ENCODE measurements around the gene PPARA. TPM values are rescaled to one million over a fixed set of nuclear protein-coding genes. Genes with fewer than 3 reads are reported as not detected.

The PPARA gene
- total RNA-seq, 2 experiments from 2014 or later: 20.7 to 24.9 TPM

DNA sequence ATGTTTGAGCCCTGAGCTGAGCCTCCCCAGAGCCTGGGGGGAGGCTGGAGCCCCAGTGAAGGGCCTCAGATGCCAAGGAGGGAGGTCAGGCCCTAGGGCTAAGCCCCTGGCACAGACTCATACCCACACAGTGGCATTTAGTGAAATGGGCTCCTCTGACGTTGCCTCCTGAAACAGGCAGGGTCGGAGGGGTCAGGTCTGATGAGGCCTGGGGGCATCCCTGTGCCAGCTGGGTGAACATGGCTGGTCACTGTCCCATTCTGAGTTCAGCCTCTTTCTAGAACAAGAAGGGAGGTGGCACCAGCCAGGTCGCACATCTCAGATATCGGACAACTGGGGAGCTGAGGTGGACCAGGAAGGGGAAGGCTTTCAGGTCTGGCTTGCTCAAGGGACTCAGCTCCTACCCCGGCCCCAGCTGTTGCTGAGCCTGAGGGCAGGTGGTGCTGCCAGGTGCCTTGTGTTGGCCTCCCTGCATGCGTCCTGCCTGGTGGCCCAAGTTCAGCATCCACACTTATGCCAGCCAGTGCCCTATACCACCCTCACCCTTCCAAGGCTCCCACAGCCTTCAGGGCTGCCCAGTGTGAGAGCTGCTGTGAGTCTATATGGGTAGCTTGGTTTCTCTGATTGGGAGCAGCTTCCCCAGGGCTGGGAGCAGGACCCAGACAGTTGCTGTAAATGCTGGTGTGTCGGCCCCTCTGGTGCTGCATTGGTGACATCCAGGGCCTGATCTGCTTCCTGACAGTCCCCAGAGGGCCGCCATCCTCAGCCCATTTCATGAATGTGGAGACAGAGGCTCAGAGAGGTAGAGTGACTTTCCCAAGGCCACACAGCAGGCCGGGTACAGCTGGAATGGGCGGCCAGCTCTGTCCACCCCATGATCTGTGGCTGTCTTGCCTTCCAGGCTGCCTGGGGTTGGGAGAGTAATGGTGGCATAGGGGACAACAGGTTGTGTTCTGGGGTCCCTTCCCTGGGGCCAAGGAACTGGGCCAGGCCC is 32.8 kb upstream of the PPARA start:
- DNase-seq: no peak
- no peak overlapping the region for H3K4me3 Mint-ChIP-seq
- H3K9me3 Mint-ChIP-seq: no peaks in the 10 kb centered on the region
- H3K4me1 Mint-ChIP-seq: peaks cover 2% of the 10 kb centered on the region
- no peaks in the 10 kb centered on the region for H3K36me3 Mint-ChIP-seq
- POLR2A ChIA-PET: interaction anchor here (0.8 to 1.4 kb wide), 6 partner anchors 81 to 179 kb away, joined by 3 to 7 read pairs (median 3); partner anchors contain the start of gene GTSE1
- H3K27me3 Mint-ChIP-seq: no peaks in the 10 kb centered on the region
- no peak overlapping the region for H3K27ac Mint-ChIP-seq
- ATAC-seq (ENCODE audit: low read depth): no peak

DNA sequence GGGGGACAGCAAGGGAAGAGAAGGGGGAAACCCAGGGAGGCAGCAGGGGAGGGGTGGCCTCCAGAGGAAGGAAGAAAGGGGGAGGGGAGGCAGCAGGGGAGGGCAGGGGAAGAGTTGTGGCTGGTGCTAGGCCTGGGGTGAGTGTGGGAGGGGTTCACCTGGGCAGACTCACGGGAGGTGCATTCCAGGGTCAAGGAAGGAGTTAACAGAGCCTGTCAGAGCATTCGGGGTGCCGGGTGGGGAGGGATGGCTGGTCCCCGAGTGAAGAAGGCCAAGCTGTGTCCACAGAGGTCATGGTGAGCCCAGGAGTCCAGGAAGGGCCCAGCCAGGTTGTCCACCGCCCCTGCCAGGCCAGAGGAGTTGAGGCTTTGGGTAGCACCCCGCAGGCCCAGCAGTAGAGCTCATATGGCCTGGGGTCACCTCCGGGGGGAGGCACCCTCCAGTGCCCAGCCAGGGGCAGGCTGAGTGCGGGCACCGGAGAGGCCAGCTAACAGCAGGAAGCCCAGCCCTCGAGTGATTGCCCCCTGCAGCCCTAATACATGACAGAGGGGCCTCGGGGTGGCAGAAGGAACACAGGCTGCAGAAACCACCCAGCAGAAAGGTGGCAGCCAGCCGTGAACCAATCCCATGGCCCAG is 31.1 kb upstream of the PPARA start:
- Mint-ChIP-seq H3K27me3 (no peaks in the 10 kb centered on the region), H3K4me3 (no peak overlapping the region), H3K36me3 (no peaks in the 10 kb centered on the region), H3K9me3 (no peaks in the 10 kb centered on the region), H3K4me1 (peaks cover 2% of the 10 kb centered on the region), H3K27ac (no peak overlapping the region)
- ATAC-seq (ENCODE audit: low read depth): no peak
- no peak for DNase-seq
- POLR2A ChIA-PET: no interaction called here

DNA sequence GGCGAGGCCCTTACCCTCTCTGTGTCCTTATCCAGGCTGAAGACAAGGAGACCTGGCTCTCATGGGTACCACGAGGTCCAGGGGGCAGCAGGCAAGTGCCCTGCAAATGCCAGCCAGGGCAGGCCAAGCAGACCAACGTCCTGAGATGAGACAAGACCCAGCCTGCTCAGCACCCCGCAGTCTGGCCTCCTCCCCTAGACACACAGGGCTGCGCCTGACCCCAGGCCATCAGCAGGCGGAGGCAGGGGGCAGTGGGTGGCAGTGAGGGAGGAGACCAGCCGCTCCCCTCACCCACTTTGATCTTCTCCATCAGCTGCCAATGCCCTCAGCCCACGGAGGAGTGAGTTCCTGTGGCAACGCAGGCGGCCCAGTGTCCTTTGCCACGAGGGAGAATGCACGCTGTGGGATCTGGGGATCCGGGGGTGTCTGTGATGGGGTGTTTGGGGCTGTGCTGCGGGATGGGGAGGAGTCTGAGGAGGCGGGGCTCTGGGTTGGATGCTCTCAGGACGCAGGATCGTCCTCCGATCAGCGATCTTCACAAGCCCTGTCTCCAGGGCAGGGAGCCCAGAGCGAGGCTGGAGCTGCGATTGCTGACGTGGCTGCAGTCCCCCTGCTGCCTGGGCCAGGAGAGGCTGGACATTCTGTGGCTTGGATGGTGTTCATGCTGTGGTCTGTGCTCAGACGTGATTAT is 30.5 kb upstream of the PPARA start:
- POLR2A ChIA-PET: no interaction called here
- Mint-ChIP-seq H3K4me3 (no peak overlapping the region), H3K36me3 (no peaks in the 10 kb centered on the region), H3K27ac (no peak overlapping the region), H3K27me3 (no peaks in the 10 kb centered on the region), H3K4me1 (peaks cover 2% of the 10 kb centered on the region), H3K9me3 (no peaks in the 10 kb centered on the region)
- DNase-seq: no peak
- no peak for ATAC-seq (ENCODE audit: low read depth)

DNA sequence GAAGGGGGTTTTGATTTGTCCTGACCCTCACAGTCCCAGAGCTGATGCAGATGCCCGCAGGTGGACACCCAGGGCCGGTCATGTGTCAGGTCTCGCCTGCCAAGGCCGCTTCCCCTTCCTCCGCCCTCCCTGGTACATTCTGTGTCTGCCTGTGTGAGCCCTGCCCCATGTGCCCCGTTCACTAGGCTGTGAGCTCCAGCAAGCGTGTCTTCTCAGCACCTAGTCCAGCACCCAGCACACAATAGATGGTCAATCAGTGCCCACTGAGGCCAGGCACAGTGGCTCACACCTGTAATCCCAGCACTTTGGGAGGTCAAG is 29.9 kb upstream of the PPARA start:
- no peaks in the 10 kb centered on the region for H3K36me3 Mint-ChIP-seq
- H3K9me3 Mint-ChIP-seq: no peaks in the 10 kb centered on the region
- no peaks in the 10 kb centered on the region for H3K27me3 Mint-ChIP-seq
- DNase-seq (no peak), ATAC-seq (ENCODE audit: low read depth) (no peak)
- no peak overlapping the region for H3K4me3 Mint-ChIP-seq
- H3K4me1 Mint-ChIP-seq: peaks cover 2% of the 10 kb centered on the region
- no peak overlapping the region for H3K27ac Mint-ChIP-seq
- POLR2A ChIA-PET: no interaction called here

DNA sequence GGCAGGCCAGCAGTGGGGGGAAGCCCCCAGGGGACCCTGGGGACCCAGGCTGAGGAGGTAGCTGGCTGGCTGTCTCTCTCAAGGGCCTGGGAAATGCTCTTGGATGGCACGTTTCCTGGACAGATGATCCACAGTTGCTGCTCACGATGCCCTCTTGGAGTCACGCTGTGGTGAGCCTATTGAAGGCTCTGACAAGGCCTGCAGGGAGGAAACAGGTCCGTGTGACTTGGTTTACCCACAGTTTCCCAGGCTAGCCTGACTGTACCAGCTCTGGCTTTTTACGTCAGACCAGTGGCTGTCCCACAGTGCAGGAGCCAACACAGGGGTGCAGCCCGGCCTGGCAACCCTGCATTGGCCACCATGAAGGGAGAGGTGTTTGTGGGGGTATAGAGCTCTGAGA is 29.2 kb upstream of the PPARA start:
- H3K9me3 Mint-ChIP-seq: no peaks in the 10 kb centered on the region
- ATAC-seq (ENCODE audit: low read depth) (no peak), DNase-seq (no peak)
- peak overlapping the region; percentile 77 for H3K27ac Mint-ChIP-seq
- H3K36me3 Mint-ChIP-seq: no peaks in the 10 kb centered on the region
- no peaks in the 10 kb centered on the region for H3K27me3 Mint-ChIP-seq
- no peak overlapping the region for H3K4me3 Mint-ChIP-seq
- peaks cover 2% of the 10 kb centered on the region for H3K4me1 Mint-ChIP-seq
- POLR2A ChIA-PET: interaction anchor here (1.1 to 1.6 kb wide), 2 partner anchors 115 to 175 kb away, joined by 3 to 9 read pairs; partner anchors contain the start of gene GTSE1

DNA sequence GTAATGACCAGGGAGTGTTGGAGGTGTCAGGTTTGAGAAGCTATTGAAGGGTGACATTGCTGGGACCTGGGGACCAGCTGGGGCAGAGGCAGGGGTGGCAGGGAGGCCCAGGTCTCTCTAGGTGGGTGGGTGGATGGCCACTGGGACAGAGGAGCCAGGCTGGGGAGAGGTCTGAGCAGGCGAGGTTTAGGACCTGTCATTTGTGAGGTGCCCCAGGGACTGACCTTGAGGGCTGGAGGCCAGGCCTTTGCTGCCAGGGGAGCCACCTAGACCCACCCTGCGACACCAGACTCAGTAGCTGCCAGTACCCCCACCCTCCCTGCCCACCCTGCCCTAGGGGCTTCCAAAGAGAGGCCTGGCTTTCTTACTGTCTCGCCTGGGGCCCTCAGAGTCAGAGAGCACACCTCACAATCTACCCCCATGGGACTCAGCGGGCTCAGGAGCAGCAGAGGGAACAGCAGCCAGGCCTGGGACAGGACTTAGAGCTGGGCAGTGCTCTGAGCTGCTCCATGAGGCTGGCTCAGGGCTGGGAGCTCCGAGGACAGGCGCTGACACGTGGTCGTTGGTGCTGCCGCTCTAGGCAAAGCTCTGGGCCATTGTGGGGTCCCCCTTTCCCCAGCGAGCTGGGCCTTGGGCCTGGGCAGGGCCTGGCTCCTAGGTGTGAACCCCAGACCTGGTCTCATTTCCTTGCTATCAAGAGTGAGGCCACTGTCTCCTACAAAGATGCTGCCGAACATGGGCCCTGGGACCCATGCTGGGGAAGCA is 28.6 kb upstream of the PPARA start:
- POLR2A ChIA-PET: interaction anchor here (1.1 to 1.7 kb wide), 4 partner anchors 116 to 214 kb away, joined by 3 to 9 read pairs (median 3); partner anchors contain the start of genes GTSE1 and TRMU
- Mint-ChIP-seq H3K9me3 (no peaks in the 10 kb centered on the region), H3K4me3 (no peak overlapping the region), H3K27ac (peak overlapping the region; percentile 77), H3K36me3 (no peaks in the 10 kb centered on the region), H3K27me3 (no peaks in the 10 kb centered on the region), H3K4me1 (peaks cover 2% of the 10 kb centered on the region)
- DNase-seq: no peak
- no peak for ATAC-seq (ENCODE audit: low read depth)

DNA sequence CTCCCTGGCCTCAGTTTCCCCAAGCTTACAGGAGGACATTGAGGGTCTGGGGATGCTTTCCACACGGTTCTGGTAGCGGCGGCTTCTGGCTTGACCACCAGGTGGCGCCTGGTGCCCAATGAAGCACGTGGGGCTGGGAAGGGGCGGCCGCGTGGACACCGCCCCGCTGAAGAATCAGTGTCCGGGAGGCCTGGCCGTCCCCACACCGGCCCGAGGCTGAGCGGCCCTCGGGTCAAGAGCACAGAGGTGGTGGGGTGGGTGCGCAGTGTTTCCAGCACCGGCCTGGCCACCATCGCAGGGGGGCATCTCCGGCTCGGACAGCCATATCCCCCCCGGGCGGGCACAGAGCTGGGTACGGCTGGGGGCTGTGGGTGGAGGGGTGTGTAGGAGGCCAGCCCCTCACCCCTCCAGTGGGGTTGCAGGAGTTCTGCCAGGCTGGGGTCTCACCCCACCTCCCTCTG is 27.8 kb upstream of the PPARA start:
- POLR2A ChIA-PET: interaction anchor here (1.1 to 1.7 kb wide), 3 partner anchors 173 to 213 kb away, joined by 3 to 9 read pairs (median 3); partner anchors contain the start of genes GTSE1 and TRMU
- Mint-ChIP-seq H3K4me3 (no peak overlapping the region), H3K36me3 (no peaks in the 10 kb centered on the region), H3K9me3 (no peaks in the 10 kb centered on the region), H3K27me3 (no peaks in the 10 kb centered on the region), H3K27ac (no peak overlapping the region), H3K4me1 (peaks cover 2% of the 10 kb centered on the region)
- ATAC-seq (ENCODE audit: low read depth): peak; percentile 57
- DNase-seq: peak; percentile 82

DNA sequence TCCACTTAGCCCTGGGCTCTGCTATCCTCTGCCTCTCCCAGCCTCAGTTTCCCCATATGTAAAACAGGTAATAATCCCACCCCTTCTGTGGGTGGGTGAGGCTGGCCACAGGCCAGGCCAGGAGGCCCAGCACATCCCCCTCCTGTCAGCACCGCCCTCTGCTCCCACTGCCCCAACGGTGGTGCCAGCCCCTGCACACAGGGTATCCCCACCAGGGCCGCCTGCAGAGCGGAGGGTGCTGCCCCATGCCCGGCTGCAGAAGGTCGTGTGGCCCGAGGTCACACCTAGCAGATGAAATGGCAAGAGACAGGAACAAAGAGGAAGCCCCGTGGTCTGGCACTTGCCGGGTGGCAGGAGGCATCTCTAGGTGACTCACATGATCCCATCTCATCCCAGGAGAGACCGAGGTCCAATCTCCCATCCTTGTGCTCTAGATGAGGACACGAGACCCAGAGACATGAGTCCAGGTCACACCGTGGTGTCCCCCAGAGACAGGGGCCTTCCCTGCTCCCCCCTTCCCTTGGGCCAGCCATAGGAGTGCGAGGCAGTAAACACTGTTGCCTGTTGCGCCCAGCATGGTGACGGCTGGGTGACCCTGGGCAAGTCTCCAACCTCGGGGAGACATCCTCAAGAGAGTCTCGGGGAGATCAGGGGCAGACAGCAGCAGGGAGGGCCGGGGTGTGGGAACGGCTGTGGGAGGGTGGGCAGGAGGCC is 27.2 kb upstream of the PPARA start:
- Mint-ChIP-seq H3K27me3 (no peaks in the 10 kb centered on the region), H3K4me3 (no peak overlapping the region), H3K27ac (no peak overlapping the region), H3K36me3 (no peaks in the 10 kb centered on the region), H3K9me3 (no peaks in the 10 kb centered on the region), H3K4me1 (peaks cover 2% of the 10 kb centered on the region)
- ATAC-seq (ENCODE audit: low read depth): no peak
- POLR2A ChIA-PET: interaction anchor here (1.6 to 1.7 kb wide), 2 partner anchors 173 to 212 kb away, joined by 3 to 9 read pairs; partner anchors contain the start of genes GTSE1 and TRMU
- DNase-seq: no peak

DNA sequence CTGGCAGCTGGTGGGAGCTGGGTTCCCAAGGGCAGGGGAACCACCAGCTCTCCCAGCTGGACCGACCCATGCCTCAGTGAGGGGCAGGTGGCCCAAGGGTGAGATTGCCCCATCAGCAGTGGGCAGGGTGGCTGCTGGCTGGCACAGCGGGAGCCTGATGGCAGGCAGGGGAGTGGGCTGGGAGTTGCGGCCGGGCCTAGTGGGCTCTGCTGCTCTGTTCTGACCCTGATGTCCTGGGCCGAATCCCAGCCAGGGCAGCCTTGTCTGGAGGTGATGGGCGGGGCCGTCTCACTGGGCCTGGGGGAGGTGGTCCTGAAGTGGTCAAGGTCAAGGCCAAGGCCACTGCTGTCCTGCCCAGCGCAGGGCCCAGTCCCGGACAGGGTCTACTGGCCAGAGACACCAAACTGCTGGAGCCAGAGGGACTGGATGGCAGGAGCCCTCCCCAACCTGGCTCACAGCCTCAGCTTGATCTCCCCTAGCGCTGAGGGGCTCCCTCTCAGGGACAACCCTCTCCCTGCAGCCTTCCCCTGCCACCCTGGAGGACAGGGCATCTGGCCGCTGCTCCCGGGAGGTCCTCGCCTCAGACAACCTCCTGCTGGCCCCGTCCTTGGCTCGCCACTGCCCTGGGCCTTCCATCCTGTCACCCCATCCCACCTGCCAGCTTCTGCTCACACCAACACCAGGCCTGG is 26.5 kb upstream of the PPARA start:
- Mint-ChIP-seq H3K27ac (peak overlapping the region; percentile 38), H3K27me3 (no peaks in the 10 kb centered on the region), H3K9me3 (no peaks in the 10 kb centered on the region), H3K4me1 (peaks cover 2% of the 10 kb centered on the region), H3K36me3 (no peaks in the 10 kb centered on the region), H3K4me3 (no peak overlapping the region)
- DNase-seq (no peak), ATAC-seq (ENCODE audit: low read depth) (no peak)
- POLR2A ChIA-PET: no interaction called here

DNA sequence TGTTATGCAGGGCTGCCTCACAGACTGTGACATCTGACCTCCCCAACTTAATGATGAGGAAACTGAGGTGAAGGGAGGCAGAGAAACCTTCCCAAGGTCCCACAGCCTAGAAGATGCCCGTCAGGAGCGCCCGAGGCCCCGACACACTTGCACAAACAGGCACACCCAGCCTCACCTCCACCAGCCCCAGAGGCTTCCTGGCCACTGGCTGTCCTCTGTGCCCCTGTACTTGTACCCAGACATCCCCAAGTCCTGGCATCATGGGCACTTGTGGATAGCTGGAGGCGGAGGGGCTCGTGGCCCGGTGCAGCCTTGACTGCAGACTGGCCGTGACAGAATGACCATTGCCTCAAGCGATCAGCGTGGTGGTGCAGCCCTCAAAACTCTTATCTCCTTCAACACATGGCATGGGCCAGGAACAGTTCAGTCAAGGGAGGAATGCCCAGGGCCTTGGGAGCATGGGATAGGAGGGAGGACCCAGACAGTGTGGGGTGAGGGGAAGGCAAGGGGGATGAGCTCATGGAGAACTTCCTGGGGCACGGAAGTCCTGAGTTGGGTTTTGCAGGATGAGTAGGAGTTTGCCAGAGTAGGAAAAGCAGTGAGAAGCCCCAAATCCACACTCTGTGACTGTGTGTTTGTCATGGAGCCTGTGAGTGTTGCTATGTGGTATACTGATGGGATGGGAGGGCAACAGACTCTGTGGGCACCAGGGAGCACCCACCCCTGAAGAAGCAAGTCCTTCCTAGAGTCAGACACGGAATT is 25.8 kb upstream of the PPARA start:
- H3K27ac Mint-ChIP-seq: peak overlapping the region; percentile 38
- no peak for DNase-seq
- H3K36me3 Mint-ChIP-seq: no peaks in the 10 kb centered on the region
- H3K27me3 Mint-ChIP-seq: no peaks in the 10 kb centered on the region
- no peak for ATAC-seq (ENCODE audit: low read depth)
- POLR2A ChIA-PET: interaction anchor here (0.6 kb wide), 1 partner anchor 162 kb away, joined by 3 read pairs; no protein-coding TSS in a partner anchor
- no peaks in the 10 kb centered on the region for H3K9me3 Mint-ChIP-seq
- no peaks in the 10 kb centered on the region for H3K4me1 Mint-ChIP-seq
- no peak overlapping the region for H3K4me3 Mint-ChIP-seq

DNA sequence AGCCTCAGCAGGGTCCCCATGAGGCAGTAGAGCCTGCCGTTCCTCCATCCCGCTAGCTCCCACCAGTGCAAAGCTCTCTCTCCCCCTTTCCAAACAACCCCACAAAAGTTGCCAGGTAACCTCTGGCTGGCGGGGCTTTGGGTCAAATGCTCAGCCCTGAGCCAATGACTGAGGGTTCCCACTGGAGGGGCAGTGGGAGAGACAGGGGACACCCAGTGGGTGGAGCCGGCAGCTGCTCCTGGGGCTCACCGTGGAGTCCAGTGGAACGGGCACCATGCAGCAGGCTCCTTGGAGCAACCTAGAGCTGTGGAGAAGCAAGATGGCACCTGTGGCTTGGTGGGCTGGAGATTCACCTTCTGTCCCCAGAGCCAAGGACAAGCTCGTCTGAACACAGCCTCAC is 25.0 kb upstream of the PPARA start:
- no peak for DNase-seq
- H3K36me3 Mint-ChIP-seq: no peaks in the 10 kb centered on the region
- no peak overlapping the region for H3K4me3 Mint-ChIP-seq
- ATAC-seq (ENCODE audit: low read depth): no peak
- no peaks in the 10 kb centered on the region for H3K4me1 Mint-ChIP-seq
- H3K9me3 Mint-ChIP-seq: no peaks in the 10 kb centered on the region
- H3K27me3 Mint-ChIP-seq: no peaks in the 10 kb centered on the region
- POLR2A ChIA-PET: interaction anchor here (0.6 kb wide), 1 partner anchor 161 kb away, joined by 3 read pairs; no protein-coding TSS in a partner anchor
- H3K27ac Mint-ChIP-seq: no peak overlapping the region

Measured in activated naive CD8-positive, alpha-beta T cell treated with anti-CD3 and anti-CD28 coated beads, Interleukin-2, amount 10 ng/mL, durations not matched to agents 7 days and 5 days (primary cell).